ENCODE results near the gene RGS8. TPM values are rescaled to one million over a fixed set of nuclear protein-coding genes. Genes with fewer than 3 reads are reported as not detected.

The RGS8 gene
- total RNA-seq, 1 donor from 2014 or later = not detected

- ATAC-seq = no peak
- Histone ChIP-seq H3K36me3 (no peaks in the 10 kb centered on the region), H3K27ac (no peak overlapping the region), H3K4me1 (no peaks in the 10 kb centered on the region), H3K9me3 (no peaks in the 10 kb centered on the region), H3K4me3 (no peak overlapping the region), H3K27me3 (no peaks in the 10 kb centered on the region)
- intact Hi-C loops (cut with DNase I) = no loop called here
- no peak for DNase-seq
- TF ChIP-seq CTCF (IDR thresholded peaks at IDR 0.05) = no peak
These were observed 46.6 kb downstream of the RGS8 start for GRCh38 chr1:182637769-182638168.

- Histone ChIP-seq H3K4me3 (no peak overlapping the region), H3K9me3 (no peaks in the 10 kb centered on the region), H3K36me3 (no peaks in the 10 kb centered on the region), H3K27ac (no peak overlapping the region), H3K27me3 (no peaks in the 10 kb centered on the region), H3K4me1 (no peaks in the 10 kb centered on the region)
- TF ChIP-seq CTCF (IDR thresholded peaks at IDR 0.05) = no peak
- intact Hi-C loops (cut with DNase I) = no loop called here
- ATAC-seq = no peak
- no peak for DNase-seq
These were observed 48.5 kb downstream of the RGS8 start for GRCh38 chr1:182635871-182636270.

Other genes with a start within 250 kb of the RGS8 start
- not detected for gene RGSL1, start 234.4 kb downstream of the RGS8 start, total RNA-seq
- gene RNASEL, start 95.3 kb downstream of the RGS8 start, total RNA-seq = 12.8 TPM
- gene RGS16, start 80.2 kb downstream of the RGS8 start, total RNA-seq = 12.0 TPM
- 44.5 TPM for gene NPL, start 105.2 kb upstream of the RGS8 start, total RNA-seq
- gene DHX9, start 154.8 kb upstream of the RGS8 start, total RNA-seq = 126 TPM

All from upper lobe of right lung (tissue), 1 donor.